Pancreas (tissue), 10 donors: ENCODE results near the gene P2RX4. TPM values are rescaled to one million over a fixed set of nuclear protein-coding genes. Genes with fewer than 3 reads are reported as not detected.
"Not testable (repeated sequence)": the region's sequence is repeated elsewhere in the genome, so short reads cannot be mapped to it uniquely, and the experiment has no call there.

Experiments used
- ATAC-seq, 4 donors: fragments of 200-7000 bp; cut with Tn5 transposase; one replicate each; pipeline versions ENCODE4 v1.8.0 to v1.9.1; 2020; ENCODE audit warnings: mild to moderate bottlenecking in 4 of 4, moderate library complexity in 4 of 4
- DNase-seq, 6 donors: peaks; one replicate each; pipeline ENCODE4 v3.0.0-alpha.2; 2020
- FAIRE-seq: peaks from 2 replicates; lab custom pipeline; 2012; peaks lifted over from hg19 to GRCh38; lab: Jason Lieb, UNC
- H3K27ac ChIP-seq, 4 donors: fragments of 200-600 bp; sonication (generic); 1 replicate in 3 of 4; 2 replicates in 1 of 4; pipeline versions ENCODE4 v1.5.0 to v1.8.0; 2020
- H3K27me3 ChIP-seq, 4 donors: fragments of 200-600 bp; one replicate each; pipeline ENCODE4 v1.8.0; 2021
- H3K36me3 ChIP-seq, 3 donors: fragments of 200-600 bp; sonication (generic) in 1 of 3; one replicate each; pipeline versions ENCODE4 v1.5.0 to v1.8.0; 2020 to 2021
- H3K4me1 ChIP-seq, 3 donors: fragments of 200-600 bp; one replicate each; pipeline ENCODE4 v1.8.0; 2021
- H3K4me3 ChIP-seq, 4 donors: fragments of 200-600 bp; sonication (generic) in 2 of 4; one replicate each; pipeline versions ENCODE4 v1.5.0 to v1.8.0; 2020 to 2021
- H3K9me3 ChIP-seq, 4 donors: fragments of 200-600 bp; one replicate each; pipeline ENCODE4 v1.8.0; 2021
- CTCF ChIP-seq, 4 donors: fragments of 200-600 bp; sonication (generic) in 3 of 4; IDR thresholded peaks; one replicate each; pipeline versions ENCODE4 v1.5.0 to v1.8.0; 2021; ENCODE audit warnings: antibody characterized with exemption in 4 of 4
- WGBS, 2 donors: extraction: QIAGEN DNeasy Blood & Tissue Kit; methylation state at CpG; one replicate each; pipeline ENCODE4 v1.1.7; 2013; 5-methylcytosine and 5-hydroxymethylcytosine counted together
- intact Hi-C, 3 donors: fragments of 100-400 bp; cut with DNase I; formaldehyde crosslinking; loops; one replicate each; pipeline versions ENCODE4 v1.11.1 to v1.14.2; 2022
- polyA plus RNA-seq, 2 donors: library from polyadenylated mRNA; stranded (reverse); fragments of 200-250 nt; gene quantifications; one replicate each; pipeline ENCODE4 v1.2.3, GENCODE V29; 2013
- total RNA-seq, 6 donors: library from RNA; stranded (reverse); fragmentation: NEBNext Ultra II Directional in 4 of 6; extraction: Animal tissue kit (Norgen Biotek cat#: 25700) in 4 of 6; gene quantifications; one replicate each; pipeline versions ENCODE4 v1.2.1 to v1.2.4, GENCODE V29; 2021 to 2023
- donor health status: healthy with polysubstance abuse.
- donor health status: DM: no; HTN: no; CAD: no; lungs with moderate emphysema.
- donor health status: DM: no; HTN: no; CAD: no.
- donor health status: control.
- donor health status: control.
- donor health status: Bipolar disorder and iron deficiency.
- donor health status: DM: yes; HTN: yes; CAD: no.
- donor health status: DM: no; HTN: no; CAD: no.
- donor health status: DM: no; HTN: no; CAD: no.
- donor health status: DM: yes; HTN: yes; CAD: no.

The P2RX4 gene
- total and polyA plus RNA-seq, 8 donors: 27.5 to 60.1 (median 33.1) TPM

DNA sequence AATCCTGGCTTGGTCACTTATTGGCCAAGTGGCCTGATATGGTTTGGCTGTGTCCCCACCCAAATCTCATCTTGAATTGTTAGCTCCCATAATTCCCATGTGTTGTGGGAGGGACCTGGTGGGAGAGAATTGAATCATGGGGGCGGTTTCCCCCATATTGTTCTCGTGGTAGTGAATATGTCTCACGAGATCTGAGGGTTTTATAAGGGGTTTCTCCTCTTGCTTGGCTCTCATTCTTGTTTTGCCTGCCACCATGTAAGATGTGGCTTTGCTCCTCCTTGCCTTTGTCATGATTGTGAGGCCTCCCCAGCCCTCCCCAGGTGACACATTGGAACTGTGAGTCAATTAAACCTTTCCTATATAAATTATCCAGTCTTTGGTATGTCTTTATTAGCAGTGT lies 18.8 kb upstream of the P2RX4 start:
- WGBS, 2 donors: 80 to 94% methylated on average over 3 of the region's 3 CpGs
- no peak for ATAC-seq
- FAIRE-seq: no peak
- intact Hi-C loops: no loop called here
- H3K4me1 ChIP-seq: no peaks in the 10 kb centered on the region
- no peak overlapping the region for H3K4me3 ChIP-seq
- H3K27ac ChIP-seq: peak overlapping the region in 2 of 4 donors; percentile 16 to 37
- H3K36me3 ChIP-seq: no peaks in the 10 kb centered on the region
- H3K9me3 ChIP-seq: no peaks in the 10 kb centered on the region
- no peak for DNase-seq
- TF ChIP-seq CTCF (IDR thresholded peaks at IDR 0.05): no peak
- H3K27me3 ChIP-seq: no peaks in the 10 kb centered on the region

GRCh38 chr12:121196902-121197301 lies 13.0 kb upstream of the P2RX4 start:
- 84 to 88% methylated on average over 6 of the region's 6 CpGs for WGBS, 2 donors
- no peaks in the 10 kb centered on the region for H3K4me1 ChIP-seq
- intact Hi-C loops: no loop called here
- H3K36me3 ChIP-seq: no peaks in the 10 kb centered on the region
- no peaks in the 10 kb centered on the region for H3K27me3 ChIP-seq
- DNase-seq (no peak), ATAC-seq (peak in 3 of 4 donors; percentile 15 to 77 (median 63)), FAIRE-seq (no peak)
- no peak overlapping the region for H3K27ac ChIP-seq
- H3K9me3 ChIP-seq: no peaks in the 10 kb centered on the region
- H3K4me3 ChIP-seq: no peak overlapping the region
- no peak for TF ChIP-seq CTCF (IDR thresholded peaks at IDR 0.05)

DNA sequence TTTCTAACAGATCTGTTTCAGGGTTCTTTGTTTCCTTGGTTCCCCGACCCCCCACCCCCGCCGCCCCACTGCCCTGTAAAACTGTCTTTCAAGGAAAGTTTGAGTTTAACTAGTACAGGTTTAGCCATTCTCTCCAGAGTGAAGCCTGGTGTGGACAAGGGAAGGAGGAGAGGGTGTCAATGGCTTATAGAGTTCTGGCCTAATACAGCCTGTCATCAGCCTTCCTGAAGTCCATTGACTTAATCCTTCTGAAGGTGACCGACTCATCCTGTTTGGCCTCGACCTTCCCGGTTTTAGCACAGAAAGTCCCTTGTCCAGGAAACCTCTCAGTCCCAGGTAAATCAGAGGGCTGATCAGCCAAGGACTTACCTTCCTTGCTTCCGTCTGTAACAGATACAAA lies 11.0 kb upstream of the P2RX4 start:
- Histone ChIP-seq H3K4me1 (peaks cover 0 to 5% (median 0%) of the 10 kb centered on the region in 3 donors), H3K4me3 (no peak overlapping the region), H3K27ac (no peak overlapping the region), H3K27me3 (no peaks in the 10 kb centered on the region), H3K36me3 (no peaks in the 10 kb centered on the region), H3K9me3 (no peaks in the 10 kb centered on the region)
- no peak for TF ChIP-seq CTCF (IDR thresholded peaks at IDR 0.05)
- DNase-seq (no peak), ATAC-seq (no peak), FAIRE-seq (no peak)
- intact Hi-C loops: no loop called here
- WGBS, 2 donors: 73 to 79% methylated on average over 7 of the region's 7 CpGs

DNA sequence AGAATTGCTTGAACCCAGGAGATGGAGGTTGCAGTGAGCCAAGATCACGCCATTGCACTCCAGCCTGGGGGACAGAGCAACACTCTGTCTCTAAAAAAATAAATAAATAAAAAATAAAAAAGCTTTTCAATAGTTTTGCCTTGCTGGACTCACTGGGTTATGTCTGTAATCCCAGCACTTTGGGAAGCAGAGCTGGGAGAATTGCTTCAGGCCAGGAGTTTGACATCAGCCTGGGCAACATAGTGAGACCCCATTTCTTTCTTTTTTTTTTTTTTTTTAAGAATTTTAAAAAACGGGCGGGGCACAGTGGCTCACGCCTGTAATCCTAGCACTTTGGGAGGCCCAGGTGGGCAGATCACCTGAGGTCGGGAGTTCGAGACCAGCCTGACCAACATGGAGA lies 8.8 kb upstream of the P2RX4 start:
- H3K4me1 ChIP-seq, intact Hi-C loops, H3K9me3 ChIP-seq, H3K27ac ChIP-seq, ATAC-seq, H3K36me3 ChIP-seq, H3K4me3 ChIP-seq, DNase-seq, H3K27me3 ChIP-seq, FAIRE-seq: not testable (repeated sequence)
- WGBS, 2 donors: 87 to 89% methylated on average over 6 of the region's 6 CpGs

GRCh38 chr12:121202407-121203355 lies 7.2 kb upstream of the P2RX4 start:
- Histone ChIP-seq H3K27me3 (no peaks in the 10 kb centered on the region), H3K4me3 (no peak overlapping the region), H3K4me1 (peaks cover 0 to 5% (median 0%) of the 10 kb centered on the region in 3 donors), H3K36me3 (no peaks in the 10 kb centered on the region), H3K27ac (no peak overlapping the region), H3K9me3 (no peaks in the 10 kb centered on the region)
- peak in 3 of 4 donors; percentile 49 to 64 (median 60) for ATAC-seq
- TF ChIP-seq CTCF (IDR thresholded peaks at IDR 0.05): no peak
- intact Hi-C loops: no loop called here
- DNase-seq: no peak
- no peak for FAIRE-seq
- 55 to 62% methylated on average over 14 of the region's 14 CpGs for WGBS, 2 donors
